GM18858 (cell line): ENCODE results near the gene CIART.
"Not testable (repeated sequence)": the region's sequence is repeated elsewhere in the genome, so short reads cannot be mapped to it uniquely, and the experiment has no call there.

Experiments used
- ATAC-seq: cut with Tn5 transposase; IDR thresholded peaks from one replicate; pipeline ENCODE4 v1.9.1; 2021; ENCODE audit not compliant: unreplicated experiment

Gene CIART, protein sequence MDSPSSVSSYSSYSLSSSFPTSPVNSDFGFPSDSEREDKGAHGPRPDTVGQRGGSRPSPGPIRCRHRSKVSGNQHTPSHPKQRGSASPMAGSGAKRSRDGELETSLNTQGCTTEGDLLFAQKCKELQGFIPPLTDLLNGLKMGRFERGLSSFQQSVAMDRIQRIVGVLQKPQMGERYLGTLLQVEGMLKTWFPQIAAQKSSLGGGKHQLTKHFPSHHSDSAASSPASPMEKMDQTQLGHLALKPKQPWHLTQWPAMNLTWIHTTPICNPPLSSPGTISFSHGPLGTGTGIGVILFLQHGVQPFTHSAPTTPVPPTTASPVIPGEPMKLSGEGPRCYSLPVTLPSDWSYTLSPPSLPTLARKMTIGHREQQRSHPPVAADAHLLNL

DNA sequence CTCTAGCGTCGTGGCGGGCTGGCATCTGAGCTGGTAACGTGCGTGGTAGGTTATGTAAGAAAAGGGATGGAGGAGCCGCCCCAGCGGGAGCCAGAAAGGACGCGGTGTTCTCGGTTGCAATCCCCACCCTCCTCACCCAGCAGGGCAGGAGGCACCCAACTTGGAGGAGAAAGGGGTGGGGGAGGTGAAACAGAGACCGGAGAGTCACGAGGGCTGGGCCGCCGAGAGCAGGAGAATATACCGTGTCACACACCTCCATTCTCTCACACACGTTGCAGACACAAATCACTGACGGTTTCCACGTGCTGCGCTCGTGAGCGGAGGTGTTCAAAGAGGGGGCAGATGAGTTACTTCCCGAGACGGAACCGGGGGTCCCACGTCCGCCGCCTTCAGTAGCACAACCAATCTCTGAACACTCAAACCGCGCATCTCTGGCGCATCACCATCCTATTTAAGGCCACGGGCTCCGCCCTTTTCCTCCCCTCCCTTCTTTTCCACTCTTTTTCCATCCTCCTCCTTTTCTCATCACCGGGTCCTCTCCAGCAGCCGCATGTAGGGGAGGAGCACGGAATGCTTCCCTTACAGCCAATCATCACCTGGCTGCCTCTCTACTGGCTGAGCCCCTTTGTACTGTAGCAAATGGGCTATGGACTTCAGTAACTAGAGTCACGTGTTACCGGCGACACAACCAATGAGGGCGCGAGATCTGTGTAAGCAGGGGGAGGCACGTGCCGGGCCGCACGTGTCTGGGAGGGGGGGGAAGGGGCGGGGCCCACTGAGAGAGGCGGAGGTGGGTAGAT lies at the start of gene CIART:
CIART (plus strand) TSS at position 797 of the 800 bp plus-strand sequence. CDS start 714 bp downstream, outside the sequence.
- no peak for ATAC-seq

DNA sequence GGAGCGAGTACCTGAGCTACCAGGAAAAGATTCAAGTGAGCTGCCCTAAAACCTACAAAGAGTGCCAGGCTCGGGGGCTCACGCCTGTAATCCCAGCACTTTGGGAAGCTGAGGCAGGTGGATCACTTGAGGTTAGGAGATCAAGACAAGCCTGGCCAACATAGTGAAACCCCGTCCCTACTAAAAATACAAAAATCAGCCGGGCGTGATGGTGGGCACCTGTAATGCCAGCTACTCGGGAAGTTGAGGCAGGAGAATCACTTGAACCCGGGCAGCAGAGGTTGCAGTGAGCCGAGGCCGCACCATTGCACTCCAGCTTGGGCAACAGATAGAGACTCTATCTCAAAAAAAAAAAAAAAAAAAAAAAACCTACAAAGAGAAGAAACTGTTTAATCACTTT lies 49.4 kb upstream of the CIART start:
- not testable (repeated sequence) for ATAC-seq

DNA sequence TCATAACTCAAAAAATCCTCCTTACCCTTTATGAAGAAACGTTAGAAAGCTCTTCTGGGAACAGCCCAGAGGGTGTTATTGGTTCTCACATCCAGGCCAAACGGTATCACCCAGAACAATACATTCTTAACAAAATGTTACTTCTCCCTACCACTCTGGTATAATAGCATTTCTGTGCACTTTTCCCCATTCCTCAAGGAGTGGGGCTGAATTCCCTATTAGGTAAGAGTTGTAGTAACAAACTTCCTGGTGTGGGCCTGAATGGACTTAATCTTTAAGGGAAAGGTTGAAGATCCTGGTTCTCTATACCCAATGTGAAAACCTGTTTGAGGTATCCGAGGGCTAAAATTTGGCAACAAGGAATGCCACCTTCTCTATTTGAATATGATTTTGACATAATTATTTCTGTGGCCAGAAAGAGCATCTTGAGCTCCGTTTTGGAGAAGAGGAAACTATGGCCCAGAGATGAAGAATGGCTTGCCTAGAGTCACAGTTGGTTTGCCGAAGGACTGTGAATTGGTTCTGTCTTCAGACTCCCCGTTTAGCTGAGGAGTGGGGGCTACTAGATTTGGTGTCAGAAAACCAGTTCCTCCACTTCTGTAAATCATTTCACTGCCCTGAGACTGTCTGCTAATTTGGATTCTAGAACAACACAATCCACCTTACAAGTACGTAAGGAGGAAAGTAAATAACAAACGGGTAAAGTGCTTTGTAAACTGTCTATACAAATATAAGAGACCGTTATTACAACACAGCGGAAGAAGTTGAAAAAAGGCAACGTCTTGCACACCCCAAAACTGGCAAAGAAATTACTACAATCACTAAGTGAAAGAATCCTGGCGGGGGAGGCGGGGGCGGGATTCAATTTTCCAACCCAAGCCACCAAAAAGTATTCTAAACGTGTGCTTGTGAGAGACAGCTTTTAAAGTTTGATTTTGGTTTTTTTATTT lies 48.7 kb upstream of the CIART start:
- no peak for ATAC-seq

DNA sequence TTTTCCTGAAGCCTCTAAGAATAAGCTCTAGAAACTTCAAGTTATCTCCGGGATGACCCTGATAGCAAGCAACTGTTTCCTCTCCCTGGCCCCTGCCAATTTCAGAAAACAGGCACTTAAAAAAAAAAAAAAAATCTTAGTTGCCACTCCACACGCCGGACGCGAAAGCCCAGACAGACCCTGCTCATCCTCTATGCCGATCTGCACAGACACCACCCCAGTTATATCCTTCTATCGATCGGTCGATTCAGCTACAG lies 48.1 kb upstream of the CIART start:
- no peak for ATAC-seq

DNA sequence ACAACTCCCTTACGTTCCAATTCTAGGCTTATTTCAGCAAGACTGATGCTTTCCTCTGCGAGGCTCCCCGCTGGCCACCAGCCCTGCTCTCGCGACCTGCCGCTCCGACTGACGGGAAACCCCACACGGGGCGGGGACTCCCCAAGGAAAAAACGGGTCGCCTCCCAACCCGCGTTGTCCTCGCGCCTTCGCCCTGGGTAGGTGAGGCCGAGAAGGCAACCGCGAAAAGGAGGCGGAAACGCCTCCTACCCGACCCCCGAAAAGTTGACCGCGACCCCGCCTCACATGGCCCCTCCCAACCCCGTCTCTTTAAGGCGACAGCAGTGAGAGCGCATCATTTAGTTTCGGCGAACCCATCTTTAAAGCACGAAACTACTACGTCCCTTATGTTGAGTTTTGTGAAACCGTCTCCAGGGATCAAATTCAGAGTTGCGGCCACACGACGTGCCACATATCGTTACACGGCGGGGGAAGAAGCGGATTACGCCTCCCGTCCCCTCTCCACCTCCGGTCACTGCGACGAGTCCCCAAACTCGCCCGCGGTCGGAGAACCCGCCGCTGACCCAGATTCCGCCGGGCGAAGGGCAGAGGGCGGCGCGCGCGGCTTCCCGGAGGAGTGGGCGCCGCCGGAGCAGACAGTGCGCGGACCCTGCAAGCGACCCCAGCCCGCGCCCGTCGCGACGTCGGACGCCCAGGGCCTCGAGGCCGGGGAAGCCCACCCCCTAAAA lies 47.6 kb upstream of the CIART start:
- no peak for ATAC-seq

DNA sequence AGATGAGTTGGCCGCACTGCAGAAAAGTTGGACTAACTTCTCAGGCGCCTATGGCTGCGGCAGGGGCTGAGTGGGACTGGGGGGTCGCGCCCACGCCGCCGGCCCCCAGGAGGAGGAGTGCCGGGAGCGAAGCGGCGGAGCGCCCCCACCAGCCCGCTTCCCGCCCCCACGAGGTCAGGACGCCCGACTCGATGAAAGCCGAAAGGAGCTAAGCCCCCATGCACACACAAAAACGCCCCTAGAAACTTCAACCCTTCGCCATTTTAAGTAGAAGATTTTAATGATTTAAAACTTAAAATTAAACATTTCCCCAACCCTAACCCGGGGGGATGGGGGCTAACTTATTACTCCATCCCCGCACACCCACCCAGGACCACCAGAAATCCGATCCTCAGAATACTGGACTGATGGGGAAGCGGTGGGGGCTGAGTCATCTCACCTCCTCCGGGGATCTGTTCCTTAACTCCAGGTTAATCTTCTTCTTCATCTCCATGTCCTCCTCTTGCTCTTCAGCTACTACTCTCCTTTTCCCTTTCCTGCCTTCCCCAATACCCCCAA lies 47.0 kb upstream of the CIART start:
- no peak for ATAC-seq

DNA sequence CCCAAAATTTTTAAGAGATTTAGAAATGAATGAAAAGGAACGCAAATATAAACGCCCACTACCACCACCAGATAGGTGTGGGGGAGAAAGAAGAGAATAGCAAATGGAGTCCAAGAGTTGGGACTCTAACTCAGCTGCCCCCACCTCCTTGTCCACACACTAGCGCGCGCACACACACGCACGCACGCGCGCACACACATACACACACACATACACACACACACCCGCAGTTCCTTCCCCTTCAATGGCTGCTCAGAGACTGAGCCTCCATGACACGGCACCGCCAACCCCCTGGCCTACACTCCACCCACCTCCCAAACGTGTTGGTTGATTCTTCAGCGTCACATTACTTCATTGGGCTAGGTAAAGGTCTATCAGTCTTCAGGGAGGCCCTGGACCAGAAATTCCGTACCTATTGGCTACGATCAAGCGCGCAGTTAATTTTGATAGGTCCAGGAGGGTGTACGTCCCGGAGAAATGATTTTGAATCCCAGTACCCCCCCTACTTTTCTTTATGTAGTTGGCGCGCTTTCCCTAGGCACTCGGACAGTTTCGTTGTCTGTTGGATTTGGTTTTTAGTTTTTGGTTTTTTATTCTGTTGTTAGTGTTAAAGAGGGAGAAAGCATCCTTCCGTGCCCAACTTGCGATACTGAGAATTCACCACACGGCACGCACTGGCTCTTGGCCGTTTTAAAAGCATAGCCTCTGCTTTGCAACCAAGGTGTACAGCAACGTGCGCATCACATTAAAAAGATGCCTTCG lies 46.3 kb upstream of the CIART start, which contains the start of gene ANP32E:
ANP32E (minus strand) TSS at position 261 of the 762 bp plus-strand sequence. CDS start 326 bp downstream, outside the sequence.
- ATAC-seq = peak; percentile 67

DNA sequence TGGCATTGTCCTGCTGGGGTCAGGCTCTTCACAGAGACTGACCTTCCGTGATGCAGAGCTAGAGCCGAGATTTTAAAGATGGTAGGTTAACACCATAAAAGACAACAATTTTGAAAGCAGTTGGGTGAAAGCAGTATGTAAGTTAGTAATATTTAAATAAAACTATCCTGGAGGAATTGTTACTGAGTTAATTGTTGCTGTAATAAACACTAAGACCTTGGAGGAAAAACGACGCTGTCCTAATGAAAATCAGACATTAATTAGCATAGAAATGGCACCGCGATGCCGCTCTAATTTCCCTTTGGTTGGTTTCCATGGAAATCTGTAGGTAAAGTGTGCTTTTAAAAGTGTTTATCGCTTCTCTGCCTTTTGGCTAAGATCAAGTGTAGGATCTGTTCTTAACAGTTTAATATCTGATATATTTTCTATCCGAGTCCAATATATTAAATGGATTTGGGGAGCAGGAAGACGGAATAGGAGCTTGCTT lies 45.7 kb upstream of the CIART start:
- ATAC-seq = no peak

DNA sequence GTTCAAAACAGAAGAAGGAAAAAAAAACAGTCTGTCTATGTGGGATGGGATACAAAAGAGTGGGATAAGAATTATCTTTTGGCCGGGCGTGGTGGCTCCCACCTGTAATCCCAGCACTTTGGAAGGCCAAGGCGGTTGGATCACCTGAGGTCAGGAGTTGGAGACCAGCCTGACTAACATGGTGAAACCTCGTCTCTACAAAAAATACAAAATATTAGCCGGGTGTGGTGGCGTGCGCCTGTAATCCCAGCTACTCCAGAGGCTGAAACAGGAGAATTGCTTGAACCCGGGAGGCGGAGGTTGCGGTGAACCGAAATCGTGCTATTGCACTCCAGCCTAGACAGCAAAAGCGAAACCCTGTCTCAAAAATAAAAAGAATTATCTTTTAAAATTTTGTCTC lies 45.2 kb upstream of the CIART start:
- not testable (repeated sequence) for ATAC-seq

DNA sequence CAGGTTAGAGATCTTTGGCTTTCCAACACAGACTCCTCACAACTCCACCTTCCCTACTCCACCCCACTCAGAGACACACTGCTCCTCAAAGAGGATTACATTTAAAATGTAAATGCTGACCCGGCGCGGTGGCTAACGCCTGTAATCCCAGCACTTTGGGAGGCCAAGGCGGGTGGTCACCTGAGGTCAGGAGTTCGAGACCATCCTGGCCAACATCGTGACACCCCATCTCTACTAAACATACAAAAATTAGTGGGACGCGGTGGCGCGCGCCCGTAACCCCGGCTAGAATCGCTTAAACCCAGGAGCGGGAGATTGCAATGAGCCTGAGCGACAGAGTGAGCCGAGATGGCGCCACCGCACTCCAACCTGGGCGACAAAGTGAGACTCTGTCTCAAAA lies 44.6 kb upstream of the CIART start:
- ATAC-seq = no peak

DNA sequence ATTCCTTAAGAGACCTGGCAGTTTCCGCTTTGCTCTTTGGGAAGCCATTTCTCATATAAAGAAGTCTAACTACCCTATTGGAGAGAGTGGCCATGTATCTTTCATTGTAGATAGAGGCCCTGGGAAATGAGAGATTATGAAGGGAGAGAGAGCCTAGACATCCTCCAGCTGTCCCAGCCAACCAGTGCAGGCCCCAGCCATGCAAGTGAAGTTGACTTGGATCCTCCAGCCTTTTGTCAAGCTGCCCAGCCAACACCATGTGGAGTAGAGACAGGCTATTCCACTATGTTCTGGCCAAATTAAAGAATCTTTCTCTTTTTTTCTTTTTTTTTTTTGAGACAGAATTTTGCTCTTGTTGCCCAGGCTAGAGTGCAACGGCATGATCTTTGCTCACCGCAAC lies 39.4 kb upstream of the CIART start:
- no peak for ATAC-seq

DNA sequence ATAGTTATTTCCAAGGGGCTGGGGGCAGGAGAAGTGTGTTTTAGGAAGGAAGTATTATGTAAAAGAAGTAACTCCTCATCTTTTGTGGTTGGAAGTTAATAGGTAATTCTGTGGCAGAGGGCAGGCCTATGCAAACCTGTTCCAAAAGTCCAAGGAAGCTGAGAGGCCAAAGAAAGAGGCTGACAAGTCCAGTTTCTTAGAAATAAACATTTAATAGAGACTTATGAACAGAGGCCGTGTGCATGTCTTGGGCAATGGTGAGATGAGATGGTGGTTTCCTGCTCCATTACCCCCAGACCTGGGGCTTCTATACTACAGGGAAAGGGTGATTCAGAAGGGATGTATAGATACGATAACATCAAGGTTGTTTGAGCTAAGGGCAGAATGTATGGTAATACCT lies 32.4 kb upstream of the CIART start:
- ATAC-seq = no peak

DNA sequence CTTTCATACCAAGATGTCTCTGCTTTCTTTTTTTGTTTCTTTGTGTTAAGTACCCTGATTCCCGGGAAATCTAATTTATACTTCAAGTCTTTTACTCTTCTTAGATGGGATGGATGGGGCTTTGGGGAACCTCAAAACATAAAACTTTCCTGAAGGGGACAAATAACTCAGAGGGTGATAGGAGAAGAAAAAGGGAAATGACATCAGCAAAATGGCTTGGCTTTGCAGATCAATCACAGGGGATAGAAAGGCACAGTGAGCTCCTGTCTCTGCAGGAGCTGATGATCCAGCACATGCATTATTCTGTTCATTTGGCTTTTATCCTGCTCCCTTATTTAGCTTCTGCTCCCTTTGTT lies 26.2 kb upstream of the CIART start:
- ATAC-seq = no peak

DNA sequence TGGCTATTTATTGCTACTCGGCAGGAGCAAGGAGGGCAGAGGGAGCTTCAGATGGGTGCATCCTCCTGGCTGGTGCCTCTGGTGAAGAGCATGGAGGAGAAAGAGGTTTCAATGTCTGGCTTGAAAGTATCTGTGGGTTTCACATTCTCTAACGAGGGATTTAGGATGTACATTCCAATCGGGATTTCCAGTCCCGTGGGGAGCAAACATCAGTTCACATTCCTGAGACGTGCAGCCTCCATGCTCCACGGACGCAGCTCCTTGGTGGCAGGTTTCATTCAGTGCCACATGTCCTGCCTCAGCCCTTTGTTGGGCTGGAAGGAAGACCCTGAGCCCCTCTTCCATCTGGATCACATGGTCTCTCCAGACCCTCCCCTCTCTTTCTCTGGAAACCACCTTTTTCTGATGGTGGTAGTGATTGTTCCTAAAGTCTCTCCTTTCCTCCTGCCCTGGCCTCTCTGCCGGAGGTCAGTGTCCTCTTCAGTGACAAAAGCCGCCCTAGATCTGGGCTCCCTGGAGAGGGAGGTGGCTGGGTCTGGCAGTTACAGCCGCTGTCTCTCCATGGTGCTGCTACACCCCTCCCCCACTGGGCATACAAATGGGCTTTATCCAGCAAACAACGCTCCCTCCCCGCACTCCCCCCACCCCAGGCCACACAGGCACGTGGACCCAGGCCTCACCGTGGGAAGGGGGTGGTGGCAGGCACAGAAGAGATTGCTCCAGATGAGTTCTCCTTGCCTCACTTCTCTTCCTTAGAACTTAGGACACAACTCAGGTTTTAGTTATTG lies 25.6 kb upstream of the CIART start:
- no peak for ATAC-seq

DNA sequence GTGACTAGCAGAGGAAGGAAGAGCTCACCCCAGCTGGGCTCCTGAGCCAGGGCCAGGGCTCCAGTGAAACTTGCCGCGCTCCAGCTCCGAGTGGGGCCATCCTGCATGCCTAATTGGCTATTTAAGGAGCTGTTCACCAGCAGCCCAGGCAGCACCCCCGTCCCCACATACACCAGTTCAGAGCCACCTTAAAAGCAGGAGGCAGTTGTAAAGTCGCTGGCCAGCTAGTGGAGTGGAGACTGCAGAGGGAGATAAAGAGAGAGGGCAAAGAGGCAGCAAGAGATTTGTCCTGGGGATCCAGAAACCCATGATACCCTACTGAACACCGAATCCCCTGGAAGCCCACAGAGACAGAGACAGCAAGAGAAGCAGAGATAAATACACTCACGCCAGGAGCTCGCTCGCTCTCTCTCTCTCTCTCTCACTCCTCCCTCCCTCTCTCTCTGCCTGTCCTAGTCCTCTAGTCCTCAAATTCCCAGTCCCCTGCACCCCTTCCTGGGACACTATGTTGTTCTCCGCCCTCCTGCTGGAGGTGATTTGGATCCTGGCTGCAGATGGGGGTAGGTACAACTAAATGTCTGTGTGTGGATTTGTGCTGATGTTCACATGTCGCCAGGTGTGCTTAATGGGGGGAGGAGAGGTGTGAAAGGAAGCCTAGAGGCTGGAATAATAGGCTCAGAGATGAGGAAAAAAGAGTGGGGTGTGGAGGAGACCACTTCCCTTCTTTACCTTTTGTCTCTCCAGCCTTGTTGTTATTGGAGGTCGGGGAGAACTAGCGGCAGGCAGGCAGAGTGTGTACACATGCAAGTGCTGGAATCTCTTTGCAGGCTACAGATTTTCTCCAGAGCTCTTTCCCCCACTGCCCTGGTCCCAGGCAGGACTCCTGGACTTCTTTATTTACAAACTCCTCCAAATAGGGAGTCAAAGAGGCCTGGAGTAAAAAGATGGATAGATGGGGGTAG lies 24.4 kb upstream of the CIART start, which contains the start of gene CA14:
CA14 (plus strand) TSS at position 151 of the 962 bp plus-strand sequence; CDS start at position 506, 355 bp downstream.
- no peak for ATAC-seq

DNA sequence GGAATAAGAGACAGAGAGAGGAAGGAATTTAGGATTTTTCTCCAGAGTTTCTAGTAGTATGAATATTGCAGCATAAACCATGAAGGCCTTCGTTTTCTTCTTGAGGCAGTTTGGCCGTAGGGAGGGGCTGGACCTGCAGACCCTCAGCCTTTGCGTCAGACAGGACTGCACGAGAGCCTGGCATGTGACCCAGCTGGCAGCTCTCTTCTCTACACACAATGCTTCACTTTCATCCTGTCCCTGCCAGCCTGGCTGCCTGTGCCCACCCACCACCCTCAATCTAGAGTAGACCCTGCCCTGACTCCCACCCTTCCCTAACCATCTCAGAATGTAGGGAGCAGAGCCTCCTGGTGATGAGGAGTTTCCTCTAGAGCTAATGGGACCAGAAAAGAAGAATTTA lies 23.1 kb upstream of the CIART start:
- ATAC-seq = no peak
